A549 (cell line): ENCODE measurements around the gene IGFBP4. TPM values are rescaled to one million over a fixed set of nuclear protein-coding genes. Genes with fewer than 3 reads are reported as not detected.

ENCODE experiments used
- ATAC-seq, 2 experiments: fragments of 200-7000 bp in 1 of 2; fragments of >200 bp in 1 of 2; cut with Nextera tagmentation in 1 of 2; cut with Tn5 transposase in 1 of 2; 3 replicates each; pipeline versions ENCODE4 v1.8.0 to v1.9.1; 2018 to 2020; ENCODE audit warnings: mild to moderate bottlenecking in 1 of 2, moderate library complexity in 1 of 2
- CTCF ChIA-PET: fragments of 300-600 bp; sonication (Branson Sonifier 250); formaldehyde crosslinking; extraction: SDS; loops from one replicate; lab custom pipeline; 2021; ENCODE audit warnings: antibody characterized with exemption, inconsistent platforms; lab: Yijun Ruan, JAX
- POLR2A ChIA-PET: fragments of 350-600 bp; formaldehyde crosslinking; extraction: SDS; loops from one replicate; lab custom pipeline; 2021; ENCODE audit warnings: antibody characterized with exemption, inconsistent platforms; lab: Yijun Ruan, JAX
- DNase-seq, 2 experiments: peaks; one replicate each; pipeline versions ENCODE4 v3.0.0 to v3.0.0-alpha.2; 2011 to 2016; ENCODE audit warnings: low read depth in 1 of 2, low spot score in 1 of 2
- FAIRE-seq: peaks from 2 replicates; lab custom pipeline; 2011; peaks lifted over from hg19 to GRCh38; lab: Jason Lieb, UNC
- H3K27ac ChIP-seq, 2 experiments: fragments of >200 bp; sonication (Bioruptor Twin); formaldehyde crosslinking; 3 replicates each; pipeline ENCODE4 v1.5.1; 2016 to 2017
- H3K4me1 ChIP-seq: fragments of >200 bp; sonication (Bioruptor Twin); formaldehyde crosslinking; 3 replicates; pipeline ENCODE4 v1.6.1; 2016
- H3K4me2 ChIP-seq: fragments of >200 bp; sonication (Bioruptor Twin); formaldehyde crosslinking; 3 replicates; pipeline ENCODE4 v1.6.1; 2016
- H3K4me3 ChIP-seq: fragments of >200 bp; sonication (Bioruptor Twin); formaldehyde crosslinking; 3 replicates; pipeline ENCODE4 v1.5.1; 2016
- H3K9me3 ChIP-seq: fragments of >200 bp; sonication (Bioruptor Twin); formaldehyde crosslinking; 3 replicates; pipeline ENCODE4 v1.6.1; 2016
- BCL3 ChIP-seq: fragments of >200 bp; sonication (Bioruptor Twin); formaldehyde crosslinking; IDR thresholded peaks from 3 replicates; pipeline ENCODE4 v1.6.1; 2016
- BHLHE40 ChIP-seq: IDR thresholded peaks from 2 replicates; pipeline ENCODE4 v1.6.1; 2012; ENCODE audit warnings: low read depth, low read length, inconsistent platforms
- CEBPB ChIP-seq, 2 experiments: fragments of >200 bp in 1 of 2; sonication (Bioruptor Twin) in 1 of 2; formaldehyde crosslinking in 1 of 2; IDR thresholded peaks; 2 replicates each; pipeline ENCODE4 v1.6.1; 2012 to 2016
- CHD2 ChIP-seq: fragments of 150-350 bp; IDR thresholded peaks from 2 replicates; pipeline ENCODE4 v1.6.1; 2014; ENCODE audit warnings: low read length; ENCODE audit not compliant: partially characterized antibody
- CHD4 ChIP-seq: fragments of 200-600 bp; sonication (generic); IDR thresholded peaks from 2 replicates; pipeline ENCODE4 v1.6.1; 2016; ENCODE audit warnings: antibody characterized with exemption, mild to moderate bottlenecking, borderline replicate concordance
- CTCF ChIP-seq: fragments of >200 bp; sonication (Bioruptor Twin); formaldehyde crosslinking; IDR thresholded peaks from 3 replicates; pipeline ENCODE4 v1.5.1; 2016
- EHF ChIP-seq: fragments of 250-450 bp; sonication (Bioruptor Pico); IDR thresholded peaks from 2 replicates; pipeline ENCODE4 v1.5.0; 2020; ENCODE audit warnings: mild to moderate bottlenecking
- ELK1 ChIP-seq: fragments of 150-350 bp; IDR thresholded peaks from 2 replicates; pipeline ENCODE4 v1.6.1; 2014; ENCODE audit warnings: low read depth, mild to moderate bottlenecking, low read length
- EP300 ChIP-seq, 2 experiments: fragments of >200 bp; sonication (Bioruptor Twin); formaldehyde crosslinking; IDR thresholded peaks; 2 replicates in 1 of 2; 3 replicates in 1 of 2; pipeline ENCODE4 v1.6.1; 2016 to 2017
- FOSL2 ChIP-seq, 2 experiments: fragments of 450-650 bp in 1 of 2; fragments of >200 bp in 1 of 2; sonication (Bioruptor Twin) in 1 of 2; formaldehyde crosslinking; IDR thresholded peaks; 2 replicates each; pipeline versions ENCODE4 v1.5.0 to v1.6.1; 2016 to 2020; ENCODE audit warnings: mild to moderate bottlenecking in 1 of 2, moderate library complexity in 1 of 2
- HMGXB4 ChIP-seq: fragments of 250-450 bp; sonication (Bioruptor Pico); IDR thresholded peaks from 2 replicates; pipeline ENCODE4 v1.5.0; 2021; ENCODE audit warnings: mild to moderate bottlenecking, moderate library complexity, borderline replicate concordance
- HOXA7 ChIP-seq: fragments of 250-450 bp; sonication (Bioruptor Pico); IDR thresholded peaks from 2 replicates; pipeline ENCODE4 v1.5.0; 2020; ENCODE audit warnings: mild to moderate bottlenecking, moderate library complexity
- HOXB13 ChIP-seq: fragments of 250-450 bp; sonication (Bioruptor Pico); IDR thresholded peaks from 2 replicates; pipeline ENCODE4 v1.5.0; 2020; ENCODE audit warnings: low read depth, mild to moderate bottlenecking, moderate library complexity
- JUNB ChIP-seq: fragments of >200 bp; sonication (Bioruptor Twin); formaldehyde crosslinking; IDR thresholded peaks from 2 replicates; pipeline ENCODE4 v1.6.1; 2016
- MAZ ChIP-seq: fragments of 150-350 bp; IDR thresholded peaks from 2 replicates; pipeline ENCODE4 v1.6.1; 2014; ENCODE audit warnings: antibody characterized with exemption, low read depth, low read length, borderline replicate concordance
- NFE2L2 ChIP-seq: fragments of 150-350 bp; conservative IDR thresholded peaks from 2 replicates; pipeline ENCODE4 v1.6.1; 2014; ENCODE audit warnings: low read length
- POLR2AphosphoS2 ChIP-seq: conservative IDR thresholded peaks from 2 replicates; pipeline ENCODE4 v1.6.1; 2012; ENCODE audit warnings: low read length, improper control_type of control experiment, inconsistent platforms
- RAD21 ChIP-seq, 2 experiments: fragments of >200 bp in 1 of 2; sonication (Bioruptor Twin) in 1 of 2; formaldehyde crosslinking in 1 of 2; IDR thresholded peaks in 1 of 2; conservative IDR thresholded peaks in 1 of 2; 2 replicates in 1 of 2; 3 replicates in 1 of 2; pipeline ENCODE4 v1.6.1; 2012 to 2018; ENCODE audit warnings: inconsistent platforms in 1 of 2
- RARB ChIP-seq: fragments of 250-450 bp; sonication (Bioruptor Pico); IDR thresholded peaks from 2 replicates; pipeline ENCODE4 v1.8.0; 2021; ENCODE audit warnings: mild to moderate bottlenecking, moderate library complexity
- RFX5 ChIP-seq: fragments of 450-650 bp; IDR thresholded peaks from 2 replicates; pipeline ENCODE4 v1.7.1; 2014; ENCODE audit warnings: antibody characterized with exemption, mild to moderate bottlenecking, moderate library complexity
- SREBF2 ChIP-seq: fragments of 450-650 bp; IDR thresholded peaks from 2 replicates; pipeline ENCODE4 v1.6.1; 2014; ENCODE audit warnings: mild to moderate bottlenecking, moderate library complexity
- TFCP2L1 ChIP-seq: fragments of 250-450 bp; sonication (Bioruptor Pico); IDR thresholded peaks from 2 replicates; pipeline ENCODE4 v1.5.0; 2021; ENCODE audit warnings: mild to moderate bottlenecking
- USF2 ChIP-seq: fragments of 450-650 bp; IDR thresholded peaks from 2 replicates; pipeline ENCODE4 v1.6.1; 2014; ENCODE audit warnings: antibody characterized with exemption
- ZC3H11A ChIP-seq: fragments of 450-650 bp; IDR thresholded peaks from 2 replicates; pipeline ENCODE4 v1.6.1; 2014; ENCODE audit warnings: antibody characterized with exemption, mild to moderate bottlenecking
- ZFP36 ChIP-seq: fragments of 450-650 bp; IDR thresholded peaks from 2 replicates; pipeline ENCODE4 v1.6.1; 2014; ENCODE audit warnings: borderline replicate concordance; ENCODE audit not compliant: partially characterized antibody
- WGBS: methylation state at CpG from one replicate; pipeline ENCODE4 v1.1.6; 2017; ENCODE audit errors: missing lambda C conversion rate; 5-methylcytosine and 5-hydroxymethylcytosine counted together
- polyA plus RNA-seq, 4 experiments: library from polyadenylated mRNA; depleted of rRNA in 3 of 4; stranded (reverse); fragments of >200 nt; fragmentation: RNase III in 1 of 4; extraction: RNeasy Plus Mini Kit Qiagen cat#74134 plus additional on column Dnase treatment in 1 of 4; gene quantifications; 2 replicates in 3 of 4; 3 replicates in 1 of 4; pipeline ENCODE4 v1.2.3, GENCODE V29; 2011 to 2017

The IGFBP4 gene
- polyA plus RNA-seq, 2 of the 4 experiments (the other 2 are of a cell fraction), result 1,080 to 1,829 TPM

GRCh38 chr17:40468560-40468959, 25.3 kb downstream of the IGFBP4 start:
- Histone ChIP-seq H3K27ac (peak overlapping the region; percentile 96 to 97; a peak in 4 of 6 replicates), H3K4me3 (no peak overlapping the region), H3K4me1 (peaks cover 47% of the 10 kb centered on the region), H3K4me2 (no peak overlapping the region), H3K9me3 (no peaks in the 10 kb centered on the region)
- WGBS, result 96% methylated on average over 7 of the region's 7 CpGs
- POLR2A ChIA-PET, result interaction anchor here (0.9 to 12.0 kb wide), 5 partner anchors 9 to 90 kb away, joined by 3 to 177 read pairs (median 5); no protein-coding TSS in a partner anchor
- DNase-seq, result peak in 1 of 2 experiments; percentile 31
- CTCF ChIA-PET, result interaction anchor here (0.7 to 37.5 kb wide), 7 partner anchors 28 to 92 kb away, joined by 3 to 822 read pairs (median 6); partner anchors contain the start of gene IGFBP4
- ATAC-seq, result no peak
- FAIRE-seq, result no peak
- TF ChIP-seq RARB, result 0 out of 2 replicates have a peak, but pooled peaks have one; percentile 10
- no peak for TF ChIP-seq NFE2L2
- no peak for TF ChIP-seq USF2
- no peak for TF ChIP-seq RFX5
- no peak for TF ChIP-seq SREBF2
- TF ChIP-seq CHD2, result no peak
- TF ChIP-seq HOXA7 (CRISPR knock-in tag), result peak; percentile 15; the same call in 1 of the 2 replicates
- TF ChIP-seq HOXB13 (CRISPR knock-in tag), result no peak
- TF ChIP-seq CEBPB (IDR thresholded peaks at IDR 0.05), result no peak
- TF ChIP-seq MAZ, result no peak
- no peak for TF ChIP-seq JUNB
- TF ChIP-seq TFCP2L1 (CRISPR knock-in tag), result no peak
- TF ChIP-seq EHF (CRISPR knock-in tag), result no peak
- peak; percentile 51; the same call in 1 of the 2 replicates for TF ChIP-seq CHD4
- peak; percentile 98 for TF ChIP-seq POLR2AphosphoS2
- TF ChIP-seq BHLHE40, result no peak
- no peak for TF ChIP-seq ZC3H11A
- TF ChIP-seq FOSL2 (IDR thresholded peaks at IDR 0.05), result no peak
- TF ChIP-seq FOSL2 (CRISPR knock-in tag; IDR thresholded peaks at IDR 0.05), result no peak
- no peak for TF ChIP-seq RAD21 (conservative IDR thresholded peaks at IDR 0.05 in 1 of 2, IDR thresholded peaks at IDR 0.05 in 1 of 2)
- no peak for TF ChIP-seq ELK1
- no peak for TF ChIP-seq EP300 (IDR thresholded peaks at IDR 0.05)
- TF ChIP-seq CTCF, result no peak

GRCh38 chr17:40469805-40470675, 26.8 kb downstream of the IGFBP4 start:
- Histone ChIP-seq H3K4me1 (peaks cover 57% of the 10 kb centered on the region), H3K9me3 (no peaks in the 10 kb centered on the region), H3K27ac (peak overlapping the region; percentile 96 to 97), H3K4me2 (peak overlapping the region; percentile 47), H3K4me3 (no peak overlapping the region)
- ATAC-seq, result no peak
- DNase-seq, result peak in 1 of 2 experiments; percentile 38
- CTCF ChIA-PET, result interaction anchor here (0.7 to 37.5 kb wide), 9 partner anchors 20 to 113 kb away, joined by 3 to 822 read pairs (median 6); partner anchors contain the start of gene IGFBP4
- POLR2A ChIA-PET, result interaction anchor here (0.7 to 12.0 kb wide), 9 partner anchors 10 to 90 kb away, joined by 3 to 177 read pairs (median 12); no protein-coding TSS in a partner anchor
- 80% methylated on average over 4 of the region's 4 CpGs for WGBS
- FAIRE-seq, result peak; percentile 98
- TF ChIP-seq ZC3H11A, result no peak
- TF ChIP-seq HMGXB4, result no peak
- TF ChIP-seq JUNB, result no peak
- TF ChIP-seq SREBF2, result no peak
- TF ChIP-seq BCL3, result no peak
- no peak for TF ChIP-seq RAD21 (conservative IDR thresholded peaks at IDR 0.05 in 1 of 2, IDR thresholded peaks at IDR 0.05 in 1 of 2)
- TF ChIP-seq ZFP36, result no peak
- no peak for TF ChIP-seq CTCF
- TF ChIP-seq HOXA7 (CRISPR knock-in tag), result peak; percentile 95
- TF ChIP-seq POLR2AphosphoS2, result peak; percentile 98
